ENCODE data around the gene FBN2. TPM values are rescaled to one million over a fixed set of nuclear protein-coding genes. Genes with fewer than 3 reads are reported as not detected.

FBN2 gene
- total and polyA plus RNA-seq, 7 donors, result under 0.01 to 0.46 (median 0.04) TPM; not detected in 1

DNA sequence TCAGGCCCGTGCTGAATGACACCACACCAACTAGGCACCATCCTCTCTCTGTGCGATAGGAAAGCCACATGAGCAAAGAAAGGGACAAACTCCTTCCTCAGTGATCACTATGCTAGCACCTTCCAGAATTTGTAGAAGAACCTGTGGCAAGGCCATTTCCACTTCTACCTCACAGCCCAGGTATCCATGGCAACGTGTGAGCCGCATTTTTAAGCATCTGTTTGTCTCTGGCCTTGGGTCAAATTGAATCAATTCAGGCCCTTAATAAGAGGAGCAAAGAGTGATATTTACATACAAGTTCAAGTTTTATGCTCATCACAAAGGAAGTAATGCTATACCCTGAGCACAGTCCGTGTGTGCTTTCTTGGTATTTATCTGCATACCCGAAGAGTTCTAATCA lies 275.1 kb downstream of the FBN2 start:
- Histone ChIP-seq H3K27ac (no peak overlapping the region), H3K27me3 (ENCODE audit: insufficient read depth in 3 of 3, low read length in 2 of 3) (no peaks in the 10 kb centered on the region), H3K36me3 (ENCODE audit: insufficient read depth in 1 of 2, low read depth in 1 of 2) (no peaks in the 10 kb centered on the region), H3K4me1 (no peaks in the 10 kb centered on the region), H3K9me3 (no peaks in the 10 kb centered on the region), H3K4me3 (no peak overlapping the region)
- DNase-seq (no peak), ATAC-seq (no peak)
- 66 to 74% (median 70%) methylated on average over 6 of the region's 6 CpGs for WGBS, 3 donors
- no peak for TF ChIP-seq CTCF (IDR thresholded peaks at IDR 0.05)
- intact Hi-C loops (cut with DNase I), result no loop called here

- H3K27ac ChIP-seq, result no peak overlapping the region
- peaks cover 8% of the 10 kb centered on the region for H3K4me1 ChIP-seq
- intact Hi-C loops (cut with DNase I), result no loop called here
- WGBS, 3 donors, result 68 to 80% (median 74%) methylated on average over 11 of the region's 11 CpGs
- no peak overlapping the region for H3K4me3 ChIP-seq
- ATAC-seq, result no peak
- TF ChIP-seq CTCF (IDR thresholded peaks at IDR 0.05), result no peak
- H3K36me3 ChIP-seq (ENCODE audit: insufficient read depth in 1 of 2, low read depth in 1 of 2), result no peaks in the 10 kb centered on the region
- DNase-seq, result no peak
- no peaks in the 10 kb centered on the region for H3K27me3 ChIP-seq (ENCODE audit: insufficient read depth in 3 of 3, low read length in 2 of 3)
- H3K9me3 ChIP-seq, result no peaks in the 10 kb centered on the region
Measured at GRCh38 chr5:128259607-128260021, 278.4 kb downstream of the FBN2 start.

DNA sequence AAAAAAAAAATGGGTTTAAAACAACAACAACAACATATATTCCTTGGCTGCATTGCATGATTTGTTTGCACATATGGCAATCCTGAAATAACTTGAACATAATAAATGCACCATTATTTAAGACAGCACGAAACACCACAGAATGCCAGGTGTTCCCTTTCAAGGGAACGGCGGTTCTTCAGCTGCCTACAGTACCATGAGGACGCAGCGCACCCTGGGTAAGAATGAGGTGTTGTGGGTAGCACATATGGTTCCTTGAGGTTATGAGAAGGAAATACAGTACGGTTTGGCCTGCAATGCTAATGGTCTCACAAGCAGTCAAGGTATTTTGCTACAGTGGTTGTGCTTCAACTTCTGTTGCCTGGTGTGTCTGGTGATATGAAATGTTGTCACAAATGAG lies 279.7 kb downstream of the FBN2 start:
- no peaks in the 10 kb centered on the region for H3K27me3 ChIP-seq (ENCODE audit: insufficient read depth in 3 of 3, low read length in 2 of 3)
- H3K9me3 ChIP-seq, result no peaks in the 10 kb centered on the region
- H3K4me3 ChIP-seq, result no peak overlapping the region
- H3K4me1 ChIP-seq, result peaks cover 8% of the 10 kb centered on the region
- 90 to 95% (median 93%) methylated on average over 6 of the region's 6 CpGs for WGBS, 3 donors
- ATAC-seq (no peak), DNase-seq (no peak)
- H3K27ac ChIP-seq, result no peak overlapping the region
- H3K36me3 ChIP-seq (ENCODE audit: insufficient read depth in 1 of 2, low read depth in 1 of 2), result no peaks in the 10 kb centered on the region
- intact Hi-C loops (cut with DNase I), result no loop called here
- TF ChIP-seq CTCF (IDR thresholded peaks at IDR 0.05), result no peak

GRCh38 chr5:128257076-128257475 lies 281.0 kb downstream of the FBN2 start:
- intact Hi-C loops (cut with DNase I), result no loop called here
- no peak for TF ChIP-seq CTCF (IDR thresholded peaks at IDR 0.05)

DNA sequence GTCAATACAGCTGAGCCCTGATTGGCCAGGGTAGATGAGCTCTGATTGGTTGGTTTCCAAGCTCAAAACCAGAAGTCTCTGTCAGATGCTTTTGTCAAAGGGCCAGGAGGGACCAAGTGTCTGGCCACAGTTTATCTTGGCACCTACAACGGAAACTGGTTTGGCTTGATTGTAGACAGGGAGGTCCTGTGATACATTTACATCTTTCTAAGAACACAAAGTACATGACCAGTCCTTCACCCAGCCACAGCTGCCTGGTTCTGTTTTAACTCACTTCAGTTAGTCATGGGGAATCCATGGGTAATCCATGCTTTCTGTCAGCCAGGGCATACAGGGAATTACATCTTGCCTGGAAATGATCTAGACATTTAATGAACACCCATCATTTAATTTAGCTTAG lies 283.3 kb downstream of the FBN2 start:
- TF ChIP-seq CTCF (IDR thresholded peaks at IDR 0.05), result no peak
- intact Hi-C loops (cut with DNase I), result no loop called here
- no peak for DNase-seq
- Histone ChIP-seq H3K27ac (no peak overlapping the region), H3K36me3 (ENCODE audit: insufficient read depth in 1 of 2, low read depth in 1 of 2) (no peaks in the 10 kb centered on the region), H3K9me3 (no peaks in the 10 kb centered on the region), H3K27me3 (ENCODE audit: insufficient read depth in 3 of 3, low read length in 2 of 3) (no peaks in the 10 kb centered on the region), H3K4me1 (peaks cover 8% of the 10 kb centered on the region), H3K4me3 (no peak overlapping the region)
- 22 to 39% (median 28%) methylated on average over 1 of the region's 1 CpG for WGBS, 3 donors
- no peak for ATAC-seq

More at GRCh38 chr5:128257076-128257475, 281.0 kb downstream of the FBN2 start:
- Histone ChIP-seq H3K27ac (no peak overlapping the region), H3K9me3 (no peaks in the 10 kb centered on the region), H3K36me3 (ENCODE audit: insufficient read depth in 1 of 2, low read depth in 1 of 2) (no peaks in the 10 kb centered on the region), H3K27me3 (ENCODE audit: insufficient read depth in 3 of 3, low read length in 2 of 3) (no peaks in the 10 kb centered on the region), H3K4me1 (peaks cover 8% of the 10 kb centered on the region), H3K4me3 (no peak overlapping the region)
- no peak for ATAC-seq
- 15 to 31% (median 21%) methylated on average over 2 of the region's 2 CpGs for WGBS, 3 donors
- no peak for DNase-seq

All from psoas muscle (tissue), 8 donors.